Activated T-helper 1 cell treated with anti-CD3 and anti-CD28 coated beads, Interleukin-12 subunit alpha, Interleukin-12 subunit beta, Interleukin-2, Interleukin-4 antibody, amounts not matched to agents 30 ng/mL and 10 ng/mL and 1 ng/mL, durations not matched to agents 14 hours and 24 hours and 36 hours (primary cell): ENCODE results near the gene TESK2. TPM values are rescaled to one million over a fixed set of nuclear protein-coding genes. Genes with fewer than 3 reads are reported as not detected.

Experiments
- DNase-seq: peaks from one replicate; pipeline ENCODE4 v3.0.0; 2021; ENCODE audit warnings: low spot score
- H3K27ac Mint-ChIP-seq: one replicate; pipeline ENCODE4 v1.8.0; 2021; ENCODE audit warnings: mild to moderate bottlenecking, mixed read lengths
- H3K27me3 Mint-ChIP-seq: one replicate; pipeline ENCODE4 v1.8.0; 2022; ENCODE audit warnings: mild to moderate bottlenecking, moderate library complexity, mixed read lengths; ENCODE audit not compliant: insufficient read depth
- H3K36me3 Mint-ChIP-seq: one replicate; pipeline ENCODE4 v1.8.0; 2021; ENCODE audit warnings: low read depth, mixed read lengths
- H3K4me1 Mint-ChIP-seq: one replicate; pipeline ENCODE4 v1.8.0; 2021; ENCODE audit warnings: low read depth, mixed read lengths
- H3K4me3 Mint-ChIP-seq: one replicate; pipeline ENCODE4 v1.8.0; 2021; ENCODE audit warnings: mild to moderate bottlenecking, moderate library complexity, mixed read lengths
- H3K9me3 Mint-ChIP-seq: one replicate; pipeline ENCODE4 v1.8.0; 2021; ENCODE audit warnings: mixed read lengths
- intact Hi-C: fragments of 100-400 bp; cut with micrococcal nuclease; formaldehyde crosslinking; loops from one replicate; pipeline ENCODE4 v1.15.1; 2024
- total RNA-seq: library from RNA; stranded (reverse); gene quantifications from 2 replicates; pipeline ENCODE4 v1.2.3, GENCODE V29; 2022

Gene TESK2
- total RNA-seq, 1 donor from 2014 or later = 1.4 TPM

DNA sequence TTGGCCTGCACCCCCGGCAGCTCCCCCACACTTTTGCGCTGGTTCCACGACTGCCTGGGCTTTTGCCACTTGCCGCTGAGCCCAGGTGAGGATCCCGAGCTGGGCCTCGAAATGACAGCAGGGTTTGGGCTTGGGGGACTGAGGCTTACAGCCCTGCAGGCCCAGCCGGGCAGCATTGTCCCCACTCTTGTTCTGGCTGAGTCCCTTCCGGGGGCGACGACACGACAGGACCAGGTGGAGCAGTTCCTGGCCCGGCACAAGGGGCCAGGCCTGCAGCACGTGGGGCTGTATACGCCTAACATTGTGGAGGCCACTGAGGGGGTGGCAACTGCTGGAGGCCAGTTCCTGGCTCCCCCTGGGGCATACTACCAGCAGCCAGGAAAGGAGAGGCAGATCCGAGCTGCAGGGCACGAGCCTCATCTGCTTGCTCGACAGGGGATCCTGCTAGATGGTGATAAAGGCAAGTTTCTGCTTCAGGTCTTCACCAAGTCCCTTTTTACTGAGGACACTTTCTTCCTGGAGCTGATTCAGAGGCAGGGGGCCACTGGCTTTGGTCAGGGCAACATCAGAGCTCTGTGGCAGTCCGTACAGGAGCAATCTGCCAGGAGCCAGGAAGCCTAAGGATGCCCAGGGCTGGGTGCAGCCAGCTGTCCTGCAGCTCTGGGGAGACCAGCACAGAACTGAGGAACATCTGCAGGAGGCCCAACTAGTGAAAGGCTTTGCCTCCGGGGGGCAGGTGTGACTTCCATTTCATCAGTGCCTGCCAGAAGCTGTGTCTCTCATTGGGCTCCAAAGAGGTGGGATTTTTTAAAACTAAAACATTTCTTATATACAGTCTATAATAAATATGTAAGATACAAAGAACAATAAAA is 163.1 kb downstream of the TESK2 start:
- Mint-ChIP-seq H3K4me1 (peaks cover 15% of the 10 kb centered on the region), H3K27me3 (no peaks in the 10 kb centered on the region), H3K4me3 (peak overlapping the region; percentile 80), H3K9me3 (no peaks in the 10 kb centered on the region), H3K27ac (peak overlapping the region; percentile 63), H3K36me3 (peaks cover 10% of the 10 kb centered on the region)
- intact Hi-C loops = no loop called here
- no peak for DNase-seq

GRCh38 chr1:45326627-45327623 is 164.0 kb downstream of the TESK2 start, which contains the start of gene HPDL:
Gene HPDL (plus strand): TSS chr1:45326895. CDS start chr1:45327149, 254 bp downstream.
- intact Hi-C loops = loop anchor here (1.0 kb wide), 2 partner anchors 13 to 24 kb away; partner anchors contain the start of genes MUTYH and TOE1
- peak within 1 kb of the TSS; percentile 63 for H3K27ac Mint-ChIP-seq
- H3K4me3 Mint-ChIP-seq = peak within 1 kb of the TSS; percentile 81
- no peaks in the 10 kb centered on the region for H3K9me3 Mint-ChIP-seq
- peaks cover 5% of the 10 kb centered on the region for H3K27me3 Mint-ChIP-seq
- DNase-seq = peak; percentile 35
- H3K4me1 Mint-ChIP-seq = peaks cover 15% of the 10 kb centered on the region
- H3K36me3 Mint-ChIP-seq = peaks cover 10% of the 10 kb centered on the region

- Mint-ChIP-seq H3K36me3 (peaks cover 10% of the 10 kb centered on the region), H3K4me3 (peak overlapping the region; percentile 81), H3K4me1 (peaks cover 15% of the 10 kb centered on the region), H3K27me3 (peaks cover 5% of the 10 kb centered on the region), H3K9me3 (no peaks in the 10 kb centered on the region), H3K27ac (no peak overlapping the region)
- intact Hi-C loops = loop anchor here (1.0 kb wide), 2 partner anchors 14 to 23 kb away; partner anchors contain the start of genes MUTYH and TOE1
- no peak for DNase-seq
Observed at GRCh38 chr1:45325851-45326506, 165.0 kb downstream of the TESK2 start.

DNA sequence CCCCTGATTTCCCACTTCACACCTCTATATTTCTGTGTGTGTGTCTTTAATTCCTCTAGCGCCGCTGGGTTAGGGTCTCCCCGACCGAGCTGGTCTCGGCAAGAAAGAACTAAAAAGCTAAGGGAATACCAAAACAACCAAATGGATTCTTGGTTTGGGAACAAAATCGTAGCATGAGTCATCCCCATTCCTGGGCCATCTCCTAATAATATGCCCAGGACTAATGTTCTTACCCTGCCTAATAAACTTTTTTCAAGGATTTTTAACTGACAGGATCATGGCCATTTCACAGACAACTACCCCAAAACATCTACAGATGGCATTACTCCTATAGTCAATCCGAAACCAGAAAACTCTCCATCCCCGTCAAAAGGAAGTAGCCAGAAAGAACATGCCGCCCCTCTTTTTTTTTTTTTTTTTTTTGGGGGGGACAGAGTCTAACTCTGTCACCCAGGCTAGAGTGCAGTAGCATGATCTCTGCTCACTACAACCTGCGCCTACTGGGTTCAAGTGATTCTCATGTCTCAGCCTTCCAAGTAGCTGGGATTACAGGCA is 168.4 kb downstream of the TESK2 start:
- H3K4me1 Mint-ChIP-seq = no peaks in the 10 kb centered on the region
- no peaks in the 10 kb centered on the region for H3K36me3 Mint-ChIP-seq
- intact Hi-C loops = no loop called here

GRCh38 chr1:45321444-45321843 is 169.5 kb downstream of the TESK2 start:
- no peak overlapping the region for H3K27ac Mint-ChIP-seq
- DNase-seq = no peak
- no peaks in the 10 kb centered on the region for H3K9me3 Mint-ChIP-seq
- H3K4me1 Mint-ChIP-seq = no peaks in the 10 kb centered on the region
- no peak overlapping the region for H3K4me3 Mint-ChIP-seq
- intact Hi-C loops = no loop called here
- H3K36me3 Mint-ChIP-seq = no peaks in the 10 kb centered on the region
- H3K27me3 Mint-ChIP-seq = peaks cover 5% of the 10 kb centered on the region

More for the DNA sequence above, 168.4 kb downstream of the TESK2 start:
- no peak overlapping the region for H3K4me3 Mint-ChIP-seq
- H3K9me3 Mint-ChIP-seq = no peaks in the 10 kb centered on the region
- peaks cover 5% of the 10 kb centered on the region for H3K27me3 Mint-ChIP-seq
- no peak for DNase-seq
- H3K27ac Mint-ChIP-seq = no peak overlapping the region

- H3K9me3 Mint-ChIP-seq = no peaks in the 10 kb centered on the region
- intact Hi-C loops = no loop called here
- no peaks in the 10 kb centered on the region for H3K36me3 Mint-ChIP-seq
Observed at GRCh38 chr1:45319761-45320160, 171.2 kb downstream of the TESK2 start.

GRCh38 chr1:45317166-45317565 is 173.8 kb downstream of the TESK2 start:
- no peak overlapping the region for H3K27ac Mint-ChIP-seq
- H3K36me3 Mint-ChIP-seq = no peaks in the 10 kb centered on the region
- no peak overlapping the region for H3K4me3 Mint-ChIP-seq
- no peaks in the 10 kb centered on the region for H3K9me3 Mint-ChIP-seq
- intact Hi-C loops = no loop called here
- H3K27me3 Mint-ChIP-seq = peaks cover 2% of the 10 kb centered on the region
- no peaks in the 10 kb centered on the region for H3K4me1 Mint-ChIP-seq
- DNase-seq = no peak

More at GRCh38 chr1:45319761-45320160, 171.2 kb downstream of the TESK2 start:
- Mint-ChIP-seq H3K27me3 (peaks cover 5% of the 10 kb centered on the region), H3K4me3 (no peak overlapping the region), H3K4me1 (no peaks in the 10 kb centered on the region), H3K27ac (no peak overlapping the region)
- no peak for DNase-seq

DNA sequence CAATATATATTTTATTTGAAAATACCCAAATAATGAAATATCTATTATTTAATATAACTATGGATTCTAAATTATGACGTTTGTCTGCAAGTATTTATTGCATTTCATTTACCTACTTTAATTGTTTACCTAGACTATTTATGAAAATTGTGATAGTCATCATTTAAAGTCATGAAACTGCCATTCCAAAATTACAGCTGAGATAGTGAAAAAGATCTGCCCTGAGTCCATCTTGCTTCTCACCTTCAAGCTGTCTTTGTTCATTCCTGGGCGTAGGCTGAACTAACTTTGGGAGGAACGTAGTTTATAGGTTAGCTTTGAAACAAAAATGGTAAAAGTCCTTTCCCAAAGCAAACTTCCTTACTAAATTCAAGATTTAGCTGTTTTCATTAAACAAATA is 176.7 kb downstream of the TESK2 start:
- no peak for DNase-seq
- intact Hi-C loops = no loop called here
- Mint-ChIP-seq H3K36me3 (no peaks in the 10 kb centered on the region), H3K27ac (no peak overlapping the region), H3K27me3 (no peaks in the 10 kb centered on the region), H3K4me1 (no peaks in the 10 kb centered on the region), H3K4me3 (no peak overlapping the region), H3K9me3 (no peaks in the 10 kb centered on the region)

GRCh38 chr1:45306905-45307304 is 184.1 kb downstream of the TESK2 start:
- no peak overlapping the region for H3K4me3 Mint-ChIP-seq
- peaks cover 1% of the 10 kb centered on the region for H3K36me3 Mint-ChIP-seq
- H3K4me1 Mint-ChIP-seq = peaks cover 38% of the 10 kb centered on the region
- intact Hi-C loops = loop anchor here (10.0 kb wide), 1 partner anchor 952 kb away; the partner anchor contains the start of gene ERI3
- no peaks in the 10 kb centered on the region for H3K27me3 Mint-ChIP-seq
- no peak overlapping the region for H3K27ac Mint-ChIP-seq
- H3K9me3 Mint-ChIP-seq = no peaks in the 10 kb centered on the region
- DNase-seq = no peak

DNA sequence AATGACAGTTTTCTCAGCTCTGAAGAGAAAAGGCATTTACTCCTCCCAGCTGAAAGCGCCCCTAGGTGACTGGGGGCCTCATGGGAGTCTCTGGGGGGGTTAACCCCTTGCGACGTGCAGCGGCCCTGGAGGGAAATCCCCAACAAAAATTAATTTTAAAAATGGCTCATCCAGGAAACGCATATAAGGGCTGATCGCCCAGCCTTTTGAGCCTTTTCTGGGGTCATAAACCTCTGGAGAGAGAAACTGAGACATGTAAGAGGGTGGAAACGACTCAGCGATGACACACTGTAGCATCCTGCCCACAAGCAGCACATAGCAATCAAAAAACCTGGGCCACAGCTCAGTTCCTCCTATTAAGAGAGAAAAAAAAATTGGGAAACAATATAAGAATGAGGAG is 184.6 kb downstream of the TESK2 start:
- Mint-ChIP-seq H3K27me3 (no peaks in the 10 kb centered on the region), H3K4me3 (peak overlapping the region; percentile 92), H3K36me3 (peaks cover 1% of the 10 kb centered on the region), H3K9me3 (no peaks in the 10 kb centered on the region), H3K4me1 (peaks cover 43% of the 10 kb centered on the region), H3K27ac (peak overlapping the region; percentile 51)
- intact Hi-C loops = loop anchor here (10.0 kb wide), 1 partner anchor 952 kb away; the partner anchor contains the start of gene ERI3
- no peak for DNase-seq

DNA sequence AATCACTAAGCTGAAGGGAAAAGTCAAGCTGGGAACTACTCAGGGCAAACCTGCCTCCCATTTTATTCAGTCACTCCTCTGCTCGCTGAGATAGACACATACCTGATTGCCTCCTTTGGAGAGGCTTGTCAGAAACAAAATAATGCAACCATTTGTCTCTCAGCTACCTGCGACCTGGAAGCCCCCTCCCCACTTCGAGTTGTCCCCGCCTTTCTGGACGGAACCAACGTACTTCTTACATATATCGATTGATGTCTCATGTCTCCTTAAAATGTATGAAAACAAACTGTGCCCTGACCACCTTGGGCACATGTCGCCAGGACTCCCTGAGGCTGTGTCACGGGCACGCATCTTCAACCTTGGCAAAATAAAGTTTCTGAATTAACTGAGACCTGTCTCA is 185.7 kb downstream of the TESK2 start:
- DNase-seq = no peak
- no peaks in the 10 kb centered on the region for H3K27me3 Mint-ChIP-seq
- H3K27ac Mint-ChIP-seq = peak overlapping the region; percentile 61
- intact Hi-C loops = loop anchor here (10.0 kb wide), 1 partner anchor 950 kb away; the partner anchor contains the start of gene ERI3
- peak overlapping the region; percentile 92 for H3K4me3 Mint-ChIP-seq
- no peaks in the 10 kb centered on the region for H3K9me3 Mint-ChIP-seq
- peaks cover 48% of the 10 kb centered on the region for H3K4me1 Mint-ChIP-seq
- H3K36me3 Mint-ChIP-seq = peaks cover 1% of the 10 kb centered on the region
